Breast epithelium (tissue), 3 donors: ENCODE data around the gene EN1.

Experiments
- POLR2AphosphoS5 ChIP-seq, 3 donors: sonication (generic); formaldehyde crosslinking; IDR thresholded peaks; one replicate each; pipeline ENCODE4 v1.6.1; 2017; ENCODE audit warnings: antibody characterized with exemption in 3 of 3
- TF ChIP-seq, protein P1 (sequence below), 3 donors: fragments of 450-650 bp; IDR thresholded peaks; one replicate each; pipeline ENCODE4 v1.5.1; 2016 to 2017; ENCODE audit warnings: antibody characterized with exemption in 3 of 3, mild to moderate bottlenecking in 3 of 3, moderate library complexity in 3 of 3

DNA sequence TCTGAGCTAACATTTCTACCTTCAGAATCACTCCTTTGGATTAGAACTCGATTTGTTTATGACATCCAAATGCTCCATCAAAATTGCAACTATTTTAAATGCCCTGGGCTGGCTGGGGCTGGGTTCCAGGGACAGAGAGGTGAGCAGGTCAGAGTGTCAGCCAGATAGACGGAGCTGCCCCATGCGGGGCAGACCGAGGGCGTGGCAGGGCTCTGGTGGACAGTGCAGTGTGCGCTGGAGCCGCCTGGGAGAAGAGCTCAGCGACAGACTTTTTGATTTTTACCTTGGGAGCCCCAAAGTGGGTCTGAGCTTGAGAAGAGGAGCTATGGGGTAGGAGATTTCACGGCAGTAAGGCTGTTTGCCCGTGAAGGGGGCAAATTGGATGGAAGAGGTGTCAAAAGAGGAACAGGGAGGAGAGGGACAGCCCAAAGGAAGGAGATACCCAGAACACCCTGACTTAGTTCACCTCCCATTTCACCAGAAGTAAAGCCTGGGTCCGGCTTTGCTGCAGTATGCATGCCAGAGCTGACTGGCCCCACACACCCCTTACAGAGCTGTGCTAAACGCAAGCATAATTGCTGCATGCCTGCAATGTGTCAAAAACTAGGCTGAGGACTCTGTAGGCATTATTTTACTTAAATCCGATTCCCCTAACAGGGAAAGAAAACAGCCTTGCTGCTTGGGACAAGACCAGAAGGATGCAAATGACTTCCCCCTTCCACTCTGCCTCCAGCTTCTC is 33.7 kb downstream of the EN1 start:
- TF ChIP-seq, protein P1, sequence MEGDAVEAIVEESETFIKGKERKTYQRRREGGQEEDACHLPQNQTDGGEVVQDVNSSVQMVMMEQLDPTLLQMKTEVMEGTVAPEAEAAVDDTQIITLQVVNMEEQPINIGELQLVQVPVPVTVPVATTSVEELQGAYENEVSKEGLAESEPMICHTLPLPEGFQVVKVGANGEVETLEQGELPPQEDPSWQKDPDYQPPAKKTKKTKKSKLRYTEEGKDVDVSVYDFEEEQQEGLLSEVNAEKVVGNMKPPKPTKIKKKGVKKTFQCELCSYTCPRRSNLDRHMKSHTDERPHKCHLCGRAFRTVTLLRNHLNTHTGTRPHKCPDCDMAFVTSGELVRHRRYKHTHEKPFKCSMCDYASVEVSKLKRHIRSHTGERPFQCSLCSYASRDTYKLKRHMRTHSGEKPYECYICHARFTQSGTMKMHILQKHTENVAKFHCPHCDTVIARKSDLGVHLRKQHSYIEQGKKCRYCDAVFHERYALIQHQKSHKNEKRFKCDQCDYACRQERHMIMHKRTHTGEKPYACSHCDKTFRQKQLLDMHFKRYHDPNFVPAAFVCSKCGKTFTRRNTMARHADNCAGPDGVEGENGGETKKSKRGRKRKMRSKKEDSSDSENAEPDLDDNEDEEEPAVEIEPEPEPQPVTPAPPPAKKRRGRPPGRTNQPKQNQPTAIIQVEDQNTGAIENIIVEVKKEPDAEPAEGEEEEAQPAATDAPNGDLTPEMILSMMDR (IDR thresholded peaks at IDR 0.05): no peak
- TF ChIP-seq POLR2AphosphoS5 (IDR thresholded peaks at IDR 0.05): no peak
